ENCODE results near the gene NHLH1.
A peak's percentile ranks its signal among the peaks of the same experiment; 100 is the strongest.
"Not testable (repeated sequence)": the region's sequence is repeated elsewhere in the genome, so short reads cannot be mapped to it uniquely, and the experiment has no call there.

Gene NHLH1

DNA sequence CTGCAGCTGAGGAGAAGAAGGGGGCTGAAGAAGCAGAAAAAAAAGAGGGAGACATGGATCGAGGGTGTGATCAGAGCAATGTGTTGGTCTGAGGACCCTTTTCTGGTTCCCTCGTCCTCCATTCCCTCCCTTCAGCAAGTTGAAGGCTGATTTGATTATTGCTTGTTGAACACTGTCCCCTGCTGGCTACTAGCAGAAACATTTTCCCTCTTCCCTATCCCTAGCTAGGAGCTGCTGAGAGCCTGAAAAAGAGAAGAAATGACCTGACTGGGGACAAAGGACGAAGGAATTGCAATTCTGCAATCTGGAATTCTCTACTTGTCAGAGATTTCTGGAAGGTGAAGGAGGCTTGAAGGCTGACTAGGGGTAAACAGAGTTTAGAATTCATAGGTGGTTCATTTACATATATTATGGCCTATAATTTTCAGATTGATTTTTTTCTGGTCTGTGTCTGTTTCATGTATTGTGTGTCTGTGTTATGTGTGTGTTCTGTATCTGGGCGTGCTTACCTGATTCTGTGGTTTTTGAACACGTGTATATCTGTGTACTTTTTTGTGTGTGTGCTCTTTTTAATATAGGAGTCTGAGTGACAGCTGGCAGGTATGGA, 9.8 kb downstream of the NHLH1 start:
- DNase-seq (ENCODE audit: low read depth in 2 of 2, low spot score in 1 of 2), result no peak

DNA sequence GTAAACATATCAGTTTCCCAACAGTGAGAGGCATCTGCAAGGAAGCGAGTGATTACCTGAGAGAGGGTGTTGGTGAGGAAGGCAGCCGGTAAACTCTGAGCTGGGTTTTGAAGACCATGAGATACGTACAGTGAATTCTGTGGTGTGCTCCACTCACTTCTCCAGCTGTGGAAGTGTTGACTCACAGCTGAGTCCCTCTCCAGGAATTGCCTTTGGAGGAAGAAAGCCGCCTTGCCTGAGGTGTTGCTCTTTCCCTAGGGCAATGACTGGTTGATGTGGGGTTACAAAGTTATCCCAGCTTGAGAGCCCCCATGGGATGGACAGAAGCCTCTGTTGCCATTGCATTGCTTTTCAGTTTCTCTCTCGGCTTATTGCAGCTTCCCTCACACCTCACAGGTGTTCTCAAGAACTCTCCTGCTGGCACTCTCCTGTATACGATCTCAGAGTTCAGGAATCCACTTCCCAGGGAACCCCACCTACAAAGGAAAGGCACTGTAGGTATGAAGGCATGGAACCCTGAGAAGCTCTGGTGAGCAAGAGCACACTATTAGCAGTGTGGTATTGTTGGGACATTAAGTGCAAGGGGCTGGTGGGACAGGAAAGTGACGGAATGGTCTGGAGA, 10.8 kb downstream of the NHLH1 start:
- DNase-seq (ENCODE audit: low read depth in 2 of 2, low spot score in 1 of 2), result no peak

DNA sequence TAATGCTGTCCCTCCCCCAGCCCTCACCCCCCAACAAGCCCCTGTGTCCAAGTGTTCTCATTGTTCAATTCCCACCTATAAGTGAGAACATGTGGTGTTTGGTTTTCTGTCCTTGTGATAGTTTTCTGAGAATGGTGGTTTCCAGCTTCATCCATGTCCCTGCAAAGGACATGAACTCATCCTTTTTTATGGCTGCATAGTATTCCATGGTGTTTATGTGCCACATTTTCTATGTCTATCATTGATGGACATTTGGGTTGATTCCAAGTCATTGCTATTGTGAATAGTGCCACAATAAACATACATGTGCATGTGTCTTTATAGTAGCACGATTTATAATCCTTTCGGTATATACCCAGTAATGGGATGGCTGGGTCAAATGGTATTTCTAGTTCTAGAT, 17.9 kb downstream of the NHLH1 start:
- DNase-seq (ENCODE audit: low read depth in 2 of 2, low spot score in 1 of 2), result not testable (repeated sequence)

DNA sequence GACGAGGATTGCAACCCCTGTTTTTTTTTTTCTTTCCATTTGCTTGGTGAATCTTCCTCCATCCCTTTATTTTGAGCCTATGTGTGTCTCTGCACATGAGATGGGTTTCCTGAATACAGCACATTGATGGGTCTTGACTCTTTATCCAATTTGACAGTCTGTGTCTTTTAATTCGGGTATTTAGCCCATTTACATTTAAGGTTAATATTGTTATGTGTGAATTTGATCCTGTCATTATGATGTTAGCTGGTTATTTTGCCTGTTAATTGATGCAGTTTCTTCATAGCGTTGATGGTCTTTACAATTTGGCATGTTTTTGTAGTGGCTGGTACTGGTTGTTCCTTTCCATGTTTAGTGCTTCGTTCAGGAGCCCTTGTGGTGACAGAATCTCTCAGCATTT, 21.5 kb downstream of the NHLH1 start:
- DNase-seq (ENCODE audit: low read depth in 2 of 2, low spot score in 1 of 2), result not testable (repeated sequence)

DNA sequence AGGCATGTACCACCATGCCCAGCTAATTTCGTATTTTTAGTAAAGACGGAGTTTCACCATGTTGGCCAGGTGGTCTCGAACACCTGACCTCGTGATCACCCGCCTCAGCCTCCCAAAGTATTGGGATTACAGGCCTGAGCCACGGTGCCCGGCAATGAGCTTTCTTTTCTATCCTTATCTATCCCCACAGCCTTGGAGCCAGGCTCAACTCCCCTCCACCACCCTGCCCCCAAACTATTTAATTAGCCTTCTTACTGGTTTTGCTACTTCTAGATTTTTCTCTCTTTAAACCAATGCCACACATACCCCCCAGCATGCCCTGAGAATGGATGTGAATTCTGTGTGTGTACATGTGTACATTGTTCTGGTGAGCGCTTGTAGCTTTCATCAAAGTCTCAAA, 27.8 kb downstream of the NHLH1 start:
- no peak for DNase-seq (ENCODE audit: low read depth in 2 of 2, low spot score in 1 of 2)

DNA sequence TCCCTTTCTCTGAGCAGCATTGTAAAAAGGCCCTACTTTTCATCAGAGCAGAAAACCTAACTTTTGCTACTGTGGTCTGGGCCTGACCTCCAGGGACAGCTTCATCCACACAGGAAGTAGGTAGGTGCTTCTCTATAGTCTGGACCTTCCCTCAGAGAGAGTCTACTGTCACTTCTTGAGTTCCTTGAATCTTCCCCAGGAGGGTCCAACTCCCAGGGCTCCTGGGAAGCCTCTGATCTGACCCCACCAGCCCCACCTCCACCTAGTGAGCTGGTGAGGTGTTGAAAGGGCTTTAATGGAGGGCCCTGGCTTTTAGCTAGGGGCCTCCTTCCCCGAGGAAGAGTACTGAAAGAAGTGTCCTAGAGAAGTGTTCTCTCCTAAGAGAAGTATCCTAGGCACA, 30.8 kb downstream of the NHLH1 start:
- no peak for DNase-seq (ENCODE audit: low read depth in 2 of 2, low spot score in 1 of 2)

DNA sequence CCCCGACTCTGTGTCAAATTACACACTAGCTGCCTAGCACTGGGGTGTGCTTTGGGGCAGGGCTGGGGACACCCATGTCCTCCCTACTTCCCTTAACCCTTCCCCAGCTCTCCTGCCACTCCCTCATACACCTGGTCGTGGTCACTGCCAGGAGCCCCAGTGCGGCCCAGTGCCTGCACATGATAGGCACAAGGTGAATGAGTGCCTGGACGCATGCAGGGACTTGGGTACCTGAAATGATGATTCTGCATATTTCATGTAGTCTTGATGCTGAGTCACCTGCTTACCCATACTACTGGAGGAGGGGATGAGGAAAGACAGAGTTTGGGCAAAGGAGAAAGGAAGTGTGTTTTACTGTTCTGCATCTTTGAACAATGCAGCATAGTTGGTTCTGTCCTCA, 32.0 kb downstream of the NHLH1 start:
- no peak for DNase-seq (ENCODE audit: low read depth in 2 of 2, low spot score in 1 of 2)

DNA sequence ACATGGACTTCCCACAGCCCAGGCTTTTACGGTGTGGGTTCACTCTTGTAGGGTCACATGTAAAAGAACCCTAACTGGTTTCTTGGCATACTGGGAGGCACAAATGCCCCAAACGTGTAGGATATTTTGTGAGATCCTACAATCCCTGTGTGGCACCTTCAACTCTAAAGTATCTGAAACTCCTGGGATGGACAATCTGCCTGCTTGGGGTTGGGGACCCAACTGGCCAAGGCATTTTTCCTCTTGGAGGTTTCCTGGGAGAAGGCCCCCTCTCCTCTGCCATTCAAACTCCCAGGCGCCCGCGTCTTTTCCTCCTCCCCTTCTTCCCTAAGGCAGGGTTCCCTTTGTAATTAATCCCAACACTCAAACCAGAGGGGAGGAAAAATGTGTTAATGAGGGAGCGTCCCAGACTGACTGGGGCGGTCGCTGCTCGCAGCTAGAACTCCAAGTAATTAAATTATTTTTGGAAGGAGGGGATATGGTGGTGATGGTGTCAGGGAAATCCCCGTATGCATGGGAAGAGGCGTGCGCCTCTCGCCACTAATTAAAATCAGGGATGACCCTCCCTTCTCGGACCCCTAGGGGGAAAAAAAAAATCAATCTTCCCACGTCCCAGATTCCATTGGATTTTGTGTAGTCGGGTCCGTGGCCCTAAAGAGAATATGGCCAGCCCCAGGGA, 32.8 kb downstream of the NHLH1 start:
- no peak for DNase-seq (ENCODE audit: low read depth in 2 of 2, low spot score in 1 of 2)

DNA sequence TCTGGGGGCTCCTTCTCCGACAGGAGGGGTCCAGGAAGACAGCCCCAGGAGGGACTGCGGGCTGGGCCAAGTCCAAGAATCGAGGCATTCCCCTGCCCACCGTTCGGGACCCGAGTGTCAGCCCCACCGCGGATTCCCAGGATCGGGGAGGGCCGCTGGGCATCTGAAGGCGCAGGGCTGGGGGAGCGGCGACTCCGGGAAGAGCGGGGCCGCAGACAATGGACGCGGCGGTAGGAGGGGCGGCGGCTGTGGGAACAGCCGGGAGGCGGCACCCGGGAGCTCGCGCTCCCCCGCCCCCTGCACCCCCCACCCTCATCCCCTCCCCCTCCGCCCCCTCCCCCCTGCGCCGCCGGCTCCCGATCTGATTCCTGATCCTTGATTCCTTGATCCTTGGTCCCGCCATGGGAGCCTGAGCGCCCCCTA, 33.4 kb downstream of the NHLH1 start, which contains the start of gene VANGL2:
Gene VANGL2 (plus strand): TSS at position 342 of the 423 bp plus-strand sequence. CDS start 15,274 bp downstream, outside the sequence.
- DNase-seq (ENCODE audit: low read depth in 2 of 2, low spot score in 1 of 2), result peak in 1 of 2 donors; percentile 8

DNA sequence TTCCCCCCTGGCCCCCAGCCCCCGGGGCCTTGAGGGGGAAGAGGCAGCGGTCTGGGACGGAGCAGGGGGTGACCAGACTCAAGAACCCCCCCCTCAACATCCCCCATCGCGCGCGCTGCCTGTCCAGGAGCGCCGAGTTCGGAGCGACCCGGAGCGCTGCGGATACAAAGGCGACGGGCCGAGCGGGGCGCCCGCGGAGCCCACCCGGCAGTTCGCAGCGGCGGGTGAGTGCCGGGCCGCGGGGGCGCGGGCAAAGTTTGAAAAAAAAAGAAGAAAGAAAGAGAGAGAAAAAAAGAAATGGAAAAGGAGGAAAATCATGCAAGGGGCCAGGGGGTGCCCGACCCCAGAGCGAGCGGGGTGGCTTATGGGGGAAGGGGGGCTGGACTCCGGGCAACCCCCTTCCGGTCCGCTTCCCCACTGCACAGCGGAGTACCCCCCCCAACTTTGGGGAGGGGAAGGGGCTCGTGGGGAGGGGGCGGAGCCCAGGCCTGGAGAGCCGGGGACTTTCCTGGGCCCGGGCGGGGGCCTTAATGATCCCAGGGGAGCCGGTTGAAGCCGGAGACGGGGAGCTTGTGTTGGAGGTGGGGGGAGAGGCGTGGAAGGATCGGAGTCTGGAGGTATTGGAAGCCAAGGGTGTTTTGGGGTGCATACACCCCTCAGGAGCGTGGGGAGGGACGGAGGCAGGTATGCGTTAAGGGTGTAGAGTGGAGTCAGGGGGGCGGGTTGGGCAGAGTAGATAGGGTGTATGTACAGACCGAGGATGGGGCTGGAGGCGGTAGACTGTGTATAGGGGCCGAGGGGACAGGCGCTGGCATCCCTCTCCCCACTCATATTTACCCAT, 34.0 kb downstream of the NHLH1 start:
- no peak for DNase-seq (ENCODE audit: low read depth in 2 of 2, low spot score in 1 of 2)

DNA sequence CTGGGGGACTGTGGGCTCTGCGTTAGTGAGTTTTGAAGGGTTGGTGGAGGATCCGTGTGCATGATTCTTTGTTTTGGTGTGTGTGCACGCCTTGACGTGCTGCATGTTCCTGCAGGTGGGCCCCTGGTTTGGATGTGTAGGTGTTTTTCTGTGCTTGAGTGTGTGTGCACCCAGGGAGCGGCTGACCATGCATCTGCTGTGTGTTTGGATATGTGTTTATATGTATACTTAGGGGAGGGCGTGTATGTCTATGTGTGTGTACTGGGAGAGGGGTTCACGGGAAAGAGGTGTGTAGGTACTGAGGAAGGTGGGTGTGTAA, 34.6 kb downstream of the NHLH1 start:
- DNase-seq (ENCODE audit: low read depth in 2 of 2, low spot score in 1 of 2), result no peak

DNA sequence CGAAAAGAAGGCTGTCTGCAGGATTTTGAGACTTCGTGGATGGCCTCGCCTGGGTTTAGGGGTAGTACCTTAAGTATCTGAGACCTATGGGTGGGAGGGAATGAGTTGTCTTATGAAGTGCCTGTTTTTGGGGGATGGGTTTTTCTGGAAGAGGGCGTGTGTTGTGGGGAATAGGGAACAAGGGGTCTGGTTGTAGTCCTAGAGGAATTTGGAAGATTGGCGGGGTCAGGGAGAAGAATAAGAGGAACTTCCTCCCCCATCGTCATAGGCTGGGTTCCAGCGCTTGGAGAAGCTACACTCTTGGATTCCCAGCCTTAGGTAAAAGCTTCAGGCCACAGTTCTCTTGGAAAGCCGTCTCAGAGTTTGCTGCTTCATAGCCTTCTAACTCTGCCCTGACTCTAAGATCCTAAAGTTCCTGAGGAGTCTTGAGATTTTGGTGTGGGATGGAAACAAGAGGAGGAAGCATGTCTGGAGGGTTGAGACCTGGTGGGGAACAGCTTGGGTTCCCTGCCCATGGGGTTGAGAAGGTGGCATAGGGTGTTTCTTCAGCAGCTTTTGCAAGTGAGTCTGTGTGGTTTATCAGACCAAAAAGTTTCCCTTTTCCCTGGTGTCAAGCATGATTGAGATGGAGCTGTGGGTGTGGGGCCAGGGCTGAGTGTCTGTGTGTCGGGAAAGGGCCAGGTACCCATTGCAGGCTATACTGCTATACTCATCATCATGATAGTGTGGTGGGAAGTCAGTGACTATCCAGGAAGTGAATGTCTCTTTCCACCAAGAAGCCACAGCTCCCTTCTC, 35.3 kb downstream of the NHLH1 start:
- no peak for DNase-seq (ENCODE audit: low read depth in 2 of 2, low spot score in 1 of 2)

DNA sequence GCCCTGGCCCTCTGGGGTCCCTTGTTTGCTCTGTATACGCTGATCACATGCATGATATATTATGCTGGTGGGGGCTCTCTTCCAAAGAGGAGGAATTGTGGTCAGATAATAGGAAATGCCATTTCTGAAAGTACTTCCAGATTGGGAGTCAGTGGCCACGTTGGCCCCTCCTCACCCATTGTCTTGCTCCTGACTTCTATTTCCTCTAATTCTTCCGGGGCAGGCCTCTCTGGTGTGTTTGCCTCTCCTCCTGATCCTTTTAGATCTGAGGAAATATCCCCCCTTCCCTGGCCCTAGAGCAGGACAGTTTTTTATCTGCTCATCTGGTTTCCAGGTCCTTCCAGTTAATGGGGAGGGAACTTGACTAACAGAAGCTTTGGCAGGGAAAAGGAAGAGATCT, 36.4 kb downstream of the NHLH1 start:
- DNase-seq (ENCODE audit: low read depth in 2 of 2, low spot score in 1 of 2), result no peak

DNA sequence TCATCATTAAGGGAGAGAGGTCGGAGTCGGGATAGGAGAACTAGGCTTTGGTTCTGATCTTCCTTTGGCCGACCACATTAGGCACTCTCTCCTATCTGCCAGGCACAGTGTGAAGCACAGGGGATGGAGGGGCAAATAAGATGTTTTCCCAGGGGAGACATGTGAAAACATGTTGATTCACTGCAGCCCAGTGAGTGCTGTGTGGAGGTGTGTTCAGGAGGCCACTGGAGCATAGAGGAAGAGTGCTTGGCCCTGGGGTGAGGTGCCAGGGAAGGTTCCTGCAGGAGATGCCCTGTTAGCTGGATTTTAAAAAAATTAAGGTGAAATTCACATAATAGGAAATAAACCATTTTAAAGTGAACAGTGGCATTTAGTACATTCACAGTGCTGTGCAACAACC, 37.2 kb downstream of the NHLH1 start:
- no peak for DNase-seq (ENCODE audit: low read depth in 2 of 2, low spot score in 1 of 2)

DNA sequence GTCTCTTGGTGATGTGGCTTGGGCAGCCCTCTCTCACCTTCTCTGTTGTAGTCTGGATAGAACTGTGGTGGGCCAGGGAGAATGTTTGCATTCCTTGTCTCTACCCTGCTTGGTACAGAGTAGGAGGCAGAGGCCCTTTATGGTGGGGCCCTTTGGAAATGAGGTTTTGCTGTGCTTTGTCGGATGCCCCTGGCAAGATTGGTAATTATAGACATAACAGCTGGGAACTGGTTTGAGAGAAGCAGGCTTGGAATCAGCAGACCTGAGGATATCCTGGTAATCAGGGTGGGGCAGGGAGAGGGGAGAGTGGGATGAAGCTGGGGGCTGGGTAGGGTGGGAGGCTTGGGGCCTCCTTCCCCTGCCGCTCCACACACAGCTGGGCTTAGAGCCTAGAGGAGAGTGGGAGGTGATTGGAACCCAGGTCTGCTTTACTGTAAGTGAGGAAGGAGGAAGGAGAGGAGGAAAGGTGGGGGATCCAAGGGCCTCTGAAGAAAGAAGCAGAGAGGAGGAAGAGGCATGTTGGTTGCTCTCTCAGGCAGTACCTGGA, 38.5 kb downstream of the NHLH1 start:
- no peak for DNase-seq (ENCODE audit: low read depth in 2 of 2, low spot score in 1 of 2)

DNA sequence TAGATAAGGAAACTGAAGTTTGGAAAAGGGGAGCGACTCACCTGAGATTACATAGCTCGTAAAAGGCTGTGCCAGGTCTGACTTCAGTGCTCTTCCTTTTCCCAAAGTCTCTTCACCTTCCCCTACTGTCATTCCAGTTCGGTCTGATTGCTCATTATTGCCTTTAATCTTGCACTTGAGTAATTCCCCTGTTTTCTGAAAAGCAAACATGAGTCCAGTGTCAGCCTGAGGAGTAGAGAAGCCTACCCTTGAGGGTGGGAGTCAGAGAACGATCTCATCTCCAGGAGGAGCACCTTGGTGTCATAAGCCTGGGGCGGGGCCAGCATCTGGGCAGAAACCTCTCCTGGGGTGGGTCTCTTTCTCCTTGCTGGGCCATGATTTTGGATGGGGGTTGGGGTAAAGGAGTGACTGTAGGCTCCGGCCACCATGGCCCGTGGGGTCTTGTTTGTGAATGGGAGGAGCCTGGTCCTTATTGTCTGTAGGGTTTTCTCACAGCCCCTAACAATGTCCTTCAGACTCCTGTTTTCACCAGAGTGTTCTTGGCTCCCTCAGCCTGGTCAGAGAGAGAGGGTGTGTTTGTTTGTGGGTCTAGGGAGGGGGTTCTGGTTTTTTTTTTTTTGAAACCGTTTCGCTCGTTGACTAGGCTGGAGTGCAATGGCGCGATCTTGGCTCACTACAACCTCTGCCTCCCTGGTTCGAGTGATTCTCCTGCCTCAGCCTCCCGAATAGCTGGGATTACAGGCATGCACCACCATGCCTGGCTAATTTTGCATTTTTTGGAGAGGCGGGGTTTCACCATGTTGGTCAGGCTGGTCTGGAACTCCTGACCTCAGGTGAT, 39.5 kb downstream of the NHLH1 start:
- no peak for DNase-seq (ENCODE audit: low read depth in 2 of 2, low spot score in 1 of 2)

DNA sequence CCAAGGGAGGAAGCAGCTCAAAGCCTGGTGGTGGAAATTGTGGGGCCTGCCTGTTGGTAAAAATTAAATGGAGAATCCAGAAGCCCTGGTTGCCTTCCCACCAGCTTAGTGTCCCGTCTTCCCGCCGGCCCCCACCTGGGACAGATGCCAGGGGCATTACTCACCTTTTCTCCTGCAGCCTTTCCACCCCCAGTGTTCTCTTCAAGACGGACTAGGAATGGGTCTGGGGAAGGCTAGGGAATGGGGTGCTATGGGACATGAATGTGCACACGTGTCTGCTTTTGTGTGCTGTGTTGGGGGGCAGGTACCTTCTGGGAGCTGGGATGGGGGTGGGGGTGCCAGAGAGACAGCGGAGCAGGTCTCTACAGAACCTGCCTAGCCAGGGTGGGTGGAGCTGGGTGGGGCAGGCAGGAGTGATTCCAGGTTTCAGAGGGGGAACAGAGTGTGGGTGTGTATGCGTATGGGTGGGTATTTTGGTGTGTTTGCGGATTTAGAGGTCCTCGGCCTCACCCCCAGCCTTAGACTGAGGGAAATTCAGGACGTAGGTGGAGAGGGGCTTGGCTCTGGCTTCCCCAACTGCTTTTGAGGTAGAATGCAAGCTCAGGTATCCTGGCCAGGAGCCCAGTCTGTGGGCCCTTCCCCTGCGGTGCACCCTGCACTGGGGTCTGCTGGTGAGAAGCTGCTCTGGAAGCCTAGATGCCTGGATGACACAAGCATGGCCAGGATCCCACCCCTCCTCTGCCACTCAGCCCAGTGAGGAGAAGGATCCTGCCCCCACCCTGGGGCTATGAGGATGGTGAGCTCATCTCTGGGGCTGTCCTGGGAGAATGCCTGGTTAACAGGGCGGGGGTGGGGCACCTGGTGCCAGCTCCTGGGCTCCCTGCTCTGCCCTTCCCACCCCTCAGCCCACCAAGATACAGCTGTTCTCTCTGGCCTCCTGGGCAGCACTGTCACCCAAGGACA, 41.2 kb downstream of the NHLH1 start:
- no peak for DNase-seq (ENCODE audit: low read depth in 2 of 2, low spot score in 1 of 2)

DNA sequence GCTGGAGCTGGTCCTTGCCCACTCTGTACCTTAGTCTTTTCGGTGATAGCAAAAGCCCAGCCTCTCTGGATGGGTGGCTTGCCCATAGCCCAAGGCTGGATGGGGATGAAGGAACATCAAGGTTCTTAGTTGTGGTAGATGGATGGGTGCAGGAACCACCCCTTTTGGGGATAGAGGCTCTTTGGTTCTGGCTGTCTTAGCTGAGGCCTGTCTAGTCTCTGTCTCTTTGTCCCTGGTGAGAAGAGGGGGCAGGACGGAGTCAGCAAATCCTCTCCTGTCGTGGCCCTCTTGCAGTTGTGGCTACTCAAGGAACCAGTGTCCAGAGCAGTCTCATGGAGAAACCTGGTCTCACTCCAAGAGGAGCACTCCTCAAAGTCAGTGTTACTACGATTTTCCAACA, 42.0 kb downstream of the NHLH1 start:
- no peak for DNase-seq (ENCODE audit: low read depth in 2 of 2, low spot score in 1 of 2)

DNA sequence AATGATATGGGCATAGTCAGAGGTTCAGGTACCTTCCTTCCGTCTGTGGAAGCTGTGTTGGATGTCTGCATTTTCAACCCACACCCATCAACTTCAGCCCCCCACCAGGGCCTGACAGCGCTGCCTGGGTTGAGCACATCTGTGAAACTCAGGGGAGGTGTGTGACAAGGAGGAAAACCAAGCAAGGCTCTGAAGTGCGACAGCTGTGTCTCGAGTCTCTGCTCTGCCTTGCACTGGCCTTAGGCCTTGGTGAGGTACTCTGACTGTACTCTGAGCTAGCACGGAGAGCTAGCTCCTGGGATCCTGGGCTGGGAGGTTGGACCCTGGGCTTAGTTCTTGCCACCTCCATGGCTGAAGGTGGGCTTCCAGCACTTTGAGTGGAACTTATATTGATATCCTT, 42.6 kb downstream of the NHLH1 start:
- DNase-seq (ENCODE audit: low read depth in 2 of 2, low spot score in 1 of 2), result no peak
